HL-60 (cell line): ENCODE results near the gene INSIG2.

Experiments used
- CTCF ChIP-seq: IDR thresholded peaks from one replicate; pipeline ENCODE4 v1.5.1; 2011; ENCODE audit warnings: low read length, control low read depth, inconsistent platforms; ENCODE audit not compliant: insufficient read depth
- POLR2AphosphoS5 ChIP-seq: IDR thresholded peaks from 2 replicates; pipeline ENCODE4 v1.6.1; 2012; ENCODE audit warnings: low read depth
- SPI1 ChIP-seq: IDR thresholded peaks from 2 replicates; pipeline ENCODE4 v1.6.1; 2012; ENCODE audit warnings: low read depth, mild to moderate bottlenecking, borderline replicate concordance

GRCh38 chr2:118062048-118062447, 26.2 kb upstream of the INSIG2 start:
- TF ChIP-seq POLR2AphosphoS5 (no peak), CTCF (no peak), SPI1 (no peak)
